ENCODE data around the gene EXPH5.

The EXPH5 gene

GRCh38 chr11:108511851-108512474, 81.6 kb downstream of the EXPH5 start:
- DNase-seq: no peak

DNA sequence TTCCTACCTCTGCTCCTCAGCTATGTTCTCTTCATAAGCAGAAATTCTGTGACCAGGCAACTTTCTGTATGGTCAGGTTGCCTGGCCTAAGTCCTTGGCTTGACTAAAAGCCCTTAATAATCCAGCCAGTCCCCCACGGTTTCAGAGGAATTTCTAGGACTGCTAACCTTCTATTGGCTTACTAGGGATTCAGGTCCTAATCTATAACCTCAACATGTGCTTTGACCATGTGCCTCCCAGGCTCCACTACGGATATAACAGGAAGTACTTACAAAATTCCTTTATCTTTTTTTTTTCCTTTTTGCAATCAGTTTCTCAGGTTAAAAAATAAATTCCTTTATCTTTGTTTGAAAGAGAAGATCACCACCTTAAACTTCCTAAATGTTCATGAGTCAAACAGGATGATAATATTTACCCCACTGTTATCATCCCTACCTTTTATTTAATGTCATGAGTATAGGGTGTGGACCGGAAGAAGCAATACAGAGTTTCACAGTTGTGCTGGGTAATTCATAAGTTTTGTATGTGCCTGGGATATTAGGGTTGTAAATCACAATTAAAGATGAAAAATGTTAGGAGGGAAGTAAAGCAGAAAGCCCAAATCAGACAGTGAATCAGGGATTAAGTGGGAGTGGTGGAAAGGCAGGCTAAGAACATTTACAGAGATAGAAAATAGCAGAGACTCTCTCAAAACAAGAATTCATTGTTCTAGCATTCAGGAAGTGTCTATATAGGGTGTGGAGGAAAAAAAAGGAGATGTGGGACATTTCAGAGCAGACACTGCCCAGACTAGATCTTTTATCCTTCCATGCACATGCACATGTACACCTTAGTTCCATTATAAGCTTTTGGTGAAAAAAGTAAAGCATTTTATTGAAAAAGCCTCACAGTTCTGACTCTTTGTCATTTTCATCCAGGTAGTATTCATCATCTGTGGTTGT, 84.6 kb downstream of the EXPH5 start:
- DNase-seq: no peak

DNA sequence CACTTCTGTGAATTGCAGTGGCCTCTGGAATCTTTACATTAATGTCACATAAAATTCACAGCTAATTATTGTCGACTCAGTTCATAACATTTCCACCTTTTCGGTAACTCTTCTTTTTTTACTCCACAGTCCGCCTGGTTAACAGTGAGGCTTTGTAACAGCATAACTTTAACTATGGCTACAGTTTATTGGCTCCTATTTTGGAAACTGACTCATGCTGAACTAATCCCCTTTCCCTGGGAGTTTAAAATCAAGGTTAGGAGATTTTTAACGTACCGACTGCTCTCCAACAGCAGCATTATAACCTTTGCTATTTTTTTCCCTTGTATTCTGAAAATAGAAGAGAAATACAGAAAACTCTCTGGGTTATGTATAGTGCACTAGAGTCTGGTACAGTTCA, 92.2 kb downstream of the EXPH5 start:
- no peak for DNase-seq

- DNase-seq: no peak
These were observed 92.8 kb downstream of the EXPH5 start for GRCh38 chr11:108500721-108501120.

DNA sequence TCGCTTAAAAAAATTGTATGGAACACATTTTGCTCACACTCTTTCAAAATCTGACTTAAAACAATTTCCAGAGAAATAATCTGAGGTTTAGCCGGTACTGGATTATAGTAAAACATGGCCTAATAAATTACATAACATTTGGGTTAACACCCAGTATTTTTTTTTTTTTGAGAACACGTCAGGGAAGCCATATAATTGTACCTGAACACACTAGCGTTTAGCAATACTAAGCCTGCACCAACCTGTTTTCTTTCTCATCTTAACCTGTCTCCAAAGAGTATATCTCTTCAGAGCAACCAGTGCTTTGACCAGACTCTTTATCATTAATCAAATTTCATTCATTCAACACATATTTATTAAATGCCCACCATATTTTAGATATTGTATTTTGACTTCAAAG, 93.4 kb downstream of the EXPH5 start:
- no peak for DNase-seq

DNA sequence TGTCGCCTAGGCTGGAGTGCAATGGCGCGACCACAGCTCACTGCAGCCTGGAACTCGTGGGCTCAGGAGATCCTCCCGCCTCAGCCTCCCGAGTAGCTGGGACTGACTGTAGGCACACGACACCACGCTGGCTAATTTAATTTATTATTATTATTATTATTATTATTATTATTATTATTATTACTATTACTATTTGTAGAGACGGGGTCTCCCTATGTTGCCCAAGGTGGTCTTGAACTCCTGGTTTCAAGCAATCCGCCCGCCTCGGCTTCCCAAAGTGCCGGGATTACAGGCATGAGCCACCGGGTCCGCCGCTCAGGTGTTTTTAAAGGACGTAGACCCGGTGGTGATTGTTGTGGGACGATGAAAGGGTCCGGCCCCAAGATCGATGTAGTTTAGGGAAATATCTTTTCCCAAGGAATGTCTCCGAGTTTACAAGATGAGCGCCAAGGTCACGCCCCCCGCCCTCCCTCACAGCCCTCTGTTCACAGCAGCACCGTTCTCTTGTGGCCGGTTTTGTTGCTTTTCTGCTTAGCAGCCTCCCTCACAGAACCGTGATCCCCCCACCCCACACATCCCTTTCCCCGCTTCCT, 94.7 kb downstream of the EXPH5 start:
- DNase-seq: no peak

DNA sequence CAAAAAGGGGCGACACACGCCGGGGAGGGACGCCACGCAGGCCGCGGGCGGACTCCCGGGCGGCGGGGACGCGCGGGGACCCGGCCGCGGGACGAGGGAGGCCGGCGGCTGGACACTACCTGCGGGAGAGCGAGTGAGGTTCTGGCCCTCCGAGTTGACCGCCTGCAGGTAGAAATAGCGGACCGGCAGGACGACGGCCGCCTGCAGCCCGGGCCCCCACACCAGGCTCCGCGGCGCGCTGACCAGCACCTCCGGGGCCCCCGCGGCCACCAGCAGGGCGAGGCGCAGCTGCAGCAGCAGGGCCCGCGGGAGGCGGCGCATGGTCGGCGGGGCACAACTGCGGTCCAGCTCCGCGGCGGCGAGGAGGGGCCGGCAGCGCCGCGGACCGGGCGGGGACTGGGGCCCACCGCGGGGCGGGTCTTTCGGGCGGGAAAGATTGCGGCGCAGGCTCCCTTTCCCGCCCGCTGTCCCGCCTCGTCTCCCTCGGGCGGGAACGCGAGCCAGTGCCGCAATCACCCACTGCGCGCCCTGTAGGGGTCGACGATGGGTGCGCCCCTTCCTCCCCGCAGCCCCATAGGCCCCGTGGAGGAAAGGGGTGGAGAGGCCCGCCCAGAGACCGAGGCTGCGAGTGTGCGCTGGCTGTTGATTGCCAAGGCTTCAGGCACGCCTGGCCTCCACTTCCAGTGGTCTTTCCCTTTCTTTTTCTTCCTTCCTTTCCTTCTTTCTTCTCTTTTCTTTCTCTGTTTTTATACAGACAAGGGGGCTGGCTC, 95.3 kb downstream of the EXPH5 start, which contains the start of gene POGLUT3:
POGLUT3 (minus strand) TSS at position 339 of the 770 bp plus-strand sequence; CDS start at position 321, 18 bp downstream.
- DNase-seq: peak; percentile 56 to 64

- peak; percentile 77 to 81 for DNase-seq
These were observed 96.1 kb downstream of the EXPH5 start for GRCh38 chr11:108497317-108498045.

- DNase-seq: no peak
These were observed 96.8 kb downstream of the EXPH5 start for GRCh38 chr11:108496643-108497256.

GRCh38 chr11:108495326-108495725, 98.2 kb downstream of the EXPH5 start:
- DNase-seq: no peak

DNA sequence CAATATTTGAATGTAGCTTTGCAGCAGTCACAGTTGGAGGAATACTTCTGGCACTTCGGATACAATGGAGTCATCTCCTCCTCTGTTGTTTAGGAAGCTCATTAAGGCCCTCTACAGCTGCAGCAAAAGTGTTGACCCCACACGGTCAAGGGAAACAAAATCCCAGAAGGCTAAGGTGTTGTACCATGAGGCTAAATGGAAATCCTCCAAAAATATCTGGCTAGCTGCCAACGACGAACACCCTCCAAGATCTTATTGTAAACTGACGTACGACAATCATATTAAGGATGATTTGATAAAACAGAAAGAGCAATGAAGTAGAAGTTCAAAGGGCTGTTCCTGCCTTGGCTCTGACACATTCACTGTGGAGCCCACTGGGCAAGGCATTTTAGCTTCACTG, 99.4 kb downstream of the EXPH5 start:
- no peak for DNase-seq

DNA sequence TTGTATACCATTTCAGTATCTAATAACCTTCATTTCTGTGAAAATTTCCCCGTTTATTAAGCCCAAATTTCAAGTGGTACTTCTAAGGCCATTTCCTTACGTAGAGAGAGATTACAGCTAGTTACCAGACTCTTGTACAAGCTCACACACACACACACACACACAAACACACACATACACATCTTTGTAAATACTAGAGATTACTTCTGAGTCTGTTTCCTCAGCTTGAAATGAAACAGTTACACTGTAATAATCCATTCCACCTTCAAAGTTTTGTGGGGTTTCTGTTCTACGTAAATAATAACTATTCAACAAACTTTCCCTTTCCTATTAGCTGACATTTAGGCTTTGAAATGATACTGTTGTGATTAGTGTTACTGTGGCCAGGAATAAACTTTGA, 101.6 kb downstream of the EXPH5 start:
- DNase-seq: no peak

GRCh38 chr11:108486828-108487227, 106.7 kb downstream of the EXPH5 start:
- DNase-seq: no peak

GRCh38 chr11:108486331-108486730, 107.2 kb downstream of the EXPH5 start:
- DNase-seq: no peak

GRCh38 chr11:108483163-108483562, 110.4 kb downstream of the EXPH5 start:
- DNase-seq: no peak

GRCh38 chr11:108474664-108475463, 118.7 kb downstream of the EXPH5 start:
- no peak for DNase-seq

DNA sequence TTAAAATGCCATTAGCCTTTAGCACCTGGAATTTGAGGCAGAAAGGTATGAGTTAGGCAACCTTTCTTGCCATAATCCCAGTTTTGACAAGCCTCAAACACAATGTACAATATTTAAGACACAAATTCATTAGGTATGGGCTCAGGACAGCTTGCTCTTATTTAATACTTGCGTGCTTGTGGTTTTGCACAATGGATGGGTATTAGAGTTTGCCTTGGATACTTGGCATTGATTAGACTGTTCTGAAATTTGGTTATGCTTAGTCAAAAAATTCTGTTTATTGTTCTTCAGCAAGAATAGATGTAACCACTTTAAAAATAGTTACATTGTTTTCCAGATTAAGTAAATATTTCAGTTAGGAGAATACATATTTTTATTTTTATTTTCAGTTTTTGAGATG, 120.9 kb downstream of the EXPH5 start:
- DNase-seq: no peak

- no peak for DNase-seq
These were observed 125.1 kb downstream of the EXPH5 start for GRCh38 chr11:108468478-108468864.

DNA sequence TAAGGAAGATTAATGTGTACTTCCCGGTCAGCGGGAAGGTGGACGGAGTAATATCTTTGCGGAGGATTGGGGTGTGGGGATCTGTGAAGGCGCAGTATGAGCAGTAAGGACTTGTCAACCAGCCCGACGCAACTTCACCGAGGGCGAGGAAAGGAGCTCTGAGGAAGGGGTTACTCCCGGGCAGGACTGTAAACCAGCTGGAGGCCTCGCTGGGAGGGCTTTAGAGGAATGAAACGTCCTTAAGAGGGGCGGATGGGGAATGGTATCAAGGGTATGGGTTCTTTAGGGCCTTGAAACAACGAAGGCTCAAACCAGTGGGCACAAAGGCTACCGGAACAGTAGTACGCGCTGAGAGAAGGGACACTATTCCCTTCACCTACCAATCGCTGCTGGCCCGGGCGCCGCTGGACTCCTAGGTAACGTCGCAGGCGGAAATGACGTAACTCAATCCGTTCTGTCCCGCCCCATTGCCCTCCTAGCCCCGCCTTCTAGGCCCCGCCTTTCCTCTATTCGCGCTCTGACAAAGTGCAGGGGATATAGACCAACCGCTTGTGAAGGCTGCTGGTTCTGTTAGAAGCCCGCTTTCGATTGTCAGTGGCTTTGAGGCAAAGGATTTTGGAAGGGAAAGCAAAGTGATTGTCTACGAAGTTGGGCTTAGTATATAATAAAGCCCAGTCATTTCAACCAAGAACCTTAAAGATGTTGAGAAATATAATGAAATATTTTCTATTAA, 126.3 kb downstream of the EXPH5 start, which contains the start of gene C11orf65:
C11orf65 (minus strand) TSS at position 439 of the 733 bp plus-strand sequence. CDS start 5,970 bp downstream, outside the sequence.
- DNase-seq: peak; percentile 98

DNA sequence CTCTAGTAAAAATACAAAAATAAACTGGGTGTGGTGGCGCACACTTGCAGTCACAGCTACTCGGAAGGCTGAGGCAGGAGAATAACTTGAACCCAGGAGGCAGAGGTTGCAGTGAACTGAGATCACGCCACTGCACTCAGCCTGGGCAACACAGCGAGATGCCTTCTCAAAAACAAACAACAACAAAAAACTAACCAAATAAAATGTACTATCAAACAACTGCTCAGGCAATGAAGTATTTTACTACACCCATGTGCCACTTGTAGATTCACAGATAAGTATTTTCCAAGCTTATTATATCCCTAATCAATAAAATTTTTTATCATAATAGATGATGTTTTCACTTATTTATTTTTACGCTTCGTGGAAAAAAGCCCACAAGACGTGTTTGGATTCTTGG, 127.2 kb downstream of the EXPH5 start:
- no peak for DNase-seq
